ENCODE measurements around the gene TCERG1L. TPM values are rescaled to one million over a fixed set of nuclear protein-coding genes. Genes with fewer than 3 reads are reported as not detected.

Gene TCERG1L
- polyA plus RNA-seq, 1 donor from 2014 or later, result 0.53 TPM

- Histone ChIP-seq H3K27me3 (ENCODE audit: insufficient read depth, low read depth, low read length) (peaks cover 5% of the 10 kb centered on the region), H3K36me3 (ENCODE audit: insufficient read depth, low read length) (no peaks in the 10 kb centered on the region), H2AFZ (ENCODE audit: low read depth, low read length) (no peak overlapping the region), H3K9me3 (ENCODE audit: low read length) (no peaks in the 10 kb centered on the region), H4K20me1 (ENCODE audit: insufficient read depth) (no peaks in the 10 kb centered on the region), H3K9ac (ENCODE audit: low read length) (no peak overlapping the region), H3K9me2 (ENCODE audit: insufficient read depth, low read length) (no peaks in the 10 kb centered on the region), H3K4me3 (ENCODE audit: low read length) (no peak overlapping the region), H3K4me2 (ENCODE audit: low read length) (no peak overlapping the region), H3K27ac (ENCODE audit: low read length) (no peak overlapping the region), H3F3A (ENCODE audit: insufficient read depth, low read length, poor library complexity, severe bottlenecking) (no peaks in the 10 kb centered on the region), H3K79me2 (replicated peaks; ENCODE audit: insufficient read depth, low read length) (no peaks in the 10 kb centered on the region)
- TF ChIP-seq MXI1 (conservative IDR thresholded peaks at IDR 0.05; ENCODE audit: poor library complexity, severe bottlenecking) (no peak), CTCF (IDR thresholded peaks at IDR 0.05; ENCODE audit: poor library complexity, severe bottlenecking) (no peak), RAD21 (conservative IDR thresholded peaks at IDR 0.05) (no peak), POLR2AphosphoS5 (IDR thresholded peaks at IDR 0.05) (no peak), EP300 (conservative IDR thresholded peaks at IDR 0.05; ENCODE audit: poor library complexity, severe bottlenecking) (no peak), TAF1 (IDR thresholded peaks at IDR 0.05; ENCODE audit: low read depth) (no peak), SMC3 (conservative IDR thresholded peaks at IDR 0.05; ENCODE audit: poor library complexity) (no peak), REST (IDR thresholded peaks at IDR 0.05; ENCODE audit: borderline replicate concordance) (no peak)
Observed at GRCh38 chr10:131047501-131047900, 264.0 kb downstream of the TCERG1L start.

GRCh38 chr10:131046194-131046593 lies 265.3 kb downstream of the TCERG1L start:
- no peaks in the 10 kb centered on the region for H3K9me3 ChIP-seq (ENCODE audit: low read length)
- no peaks in the 10 kb centered on the region for H3K9me2 ChIP-seq (ENCODE audit: insufficient read depth, low read length)
- peaks cover 5% of the 10 kb centered on the region for H3K27me3 ChIP-seq (ENCODE audit: insufficient read depth, low read depth, low read length)

More at GRCh38 chr10:131046194-131046593, 265.3 kb downstream of the TCERG1L start:
- Histone ChIP-seq H3K9ac (ENCODE audit: low read length) (no peak overlapping the region), H3F3A (ENCODE audit: insufficient read depth, low read length, poor library complexity, severe bottlenecking) (no peaks in the 10 kb centered on the region), H3K4me3 (ENCODE audit: low read length) (no peak overlapping the region), H3K79me2 (replicated peaks; ENCODE audit: insufficient read depth, low read length) (no peaks in the 10 kb centered on the region), H3K36me3 (ENCODE audit: insufficient read depth, low read length) (no peaks in the 10 kb centered on the region), H3K4me2 (ENCODE audit: low read length) (no peak overlapping the region), H3K27ac (ENCODE audit: low read length) (no peak overlapping the region), H4K20me1 (ENCODE audit: insufficient read depth) (no peaks in the 10 kb centered on the region), H2AFZ (ENCODE audit: low read depth, low read length) (no peak overlapping the region)
- TF ChIP-seq EP300 (conservative IDR thresholded peaks at IDR 0.05; ENCODE audit: poor library complexity, severe bottlenecking), result no peak
- no peak for TF ChIP-seq EZH2 (IDR thresholded peaks at IDR 0.05; ENCODE audit: borderline replicate concordance, insufficient read depth, low read length, poor library complexity, severe bottlenecking)
- TF ChIP-seq MXI1 (conservative IDR thresholded peaks at IDR 0.05; ENCODE audit: poor library complexity, severe bottlenecking), result no peak
- TF ChIP-seq TAF1 (IDR thresholded peaks at IDR 0.05; ENCODE audit: low read depth), result no peak
